Tibial nerve (tissue), 4 donors: Measurements from ENCODE around the gene THY1. TPM values are rescaled to one million over a fixed set of nuclear protein-coding genes. Genes with fewer than 3 reads are reported as not detected.
A peak's percentile ranks its signal among the peaks of the same experiment; 100 is the strongest.
"Not testable (repeated sequence)": the region's sequence is repeated elsewhere in the genome, so short reads cannot be mapped to it uniquely, and the experiment has no call there.

Experiments
- DNase-seq, 2 donors: peaks; one replicate each; pipeline ENCODE4 v3.0.0-alpha.2; 2019; ENCODE audit warnings: low spot score in 2 of 2
- H3K27ac ChIP-seq, 4 donors: fragments of 200-600 bp; sonication (generic) in 3 of 4; one replicate each; pipeline ENCODE4 v1.5.1; 2017 to 2019; ENCODE audit warnings: mild to moderate bottlenecking in 1 of 4
- H3K27me3 ChIP-seq, 2 donors: fragments of 200-600 bp; sonication (generic) in 1 of 2; one replicate each; pipeline versions ENCODE4 v1.5.1 to v1.6.0; 2017 to 2019
- H3K36me3 ChIP-seq, 3 donors: fragments of 200-600 bp; sonication (generic); one replicate each; pipeline ENCODE4 v1.5.1; 2018 to 2019
- H3K4me1 ChIP-seq, 4 donors: fragments of 200-600 bp; sonication (generic) in 3 of 4; one replicate each; pipeline ENCODE4 v1.5.1; 2017 to 2019
- H3K4me3 ChIP-seq, 4 donors: fragments of 200-600 bp; sonication (generic) in 3 of 4; one replicate each; pipeline ENCODE4 v1.5.1; 2017 to 2019; ENCODE audit warnings: mild to moderate bottlenecking in 1 of 4, moderate library complexity in 1 of 4
- H3K9me3 ChIP-seq, 4 donors: fragments of 200-600 bp; sonication (generic) in 3 of 4; one replicate each; pipeline ENCODE4 v1.5.1; 2017 to 2019
- EP300 ChIP-seq, 2 donors: sonication (generic); formaldehyde crosslinking; IDR thresholded peaks; one replicate each; pipeline ENCODE4 v1.6.1; 2017; ENCODE audit warnings: antibody characterized with exemption in 2 of 2, mild to moderate bottlenecking in 1 of 2
- POLR2A ChIP-seq, 2 donors: fragments of 450-650 bp; IDR thresholded peaks; one replicate each; pipeline ENCODE4 v1.6.1; 2017; ENCODE audit warnings: antibody characterized with exemption in 2 of 2, mild to moderate bottlenecking in 2 of 2, moderate library complexity in 2 of 2
- WGBS, 2 donors: methylation state at CpG; one replicate each; pipeline ENCODE4 v1.1.5; 2018; 5-methylcytosine and 5-hydroxymethylcytosine counted together
- total RNA-seq, 4 donors: library from RNA; depleted of rRNA; stranded (reverse); fragments of >200 nt; gene quantifications; one replicate each; pipeline ENCODE4 v1.1.0, GENCODE V29; 2016
- TF ChIP-seq, protein P1 (sequence below), 5 experiments: fragments of 200-600 bp in 3 of 5; fragments of 450-650 bp in 2 of 5; sonication (generic) in 3 of 5; IDR thresholded peaks; one replicate each; pipeline ENCODE4 v1.5.1; 2016 to 2019; ENCODE audit warnings: antibody characterized with exemption in 5 of 5, mild to moderate bottlenecking in 3 of 5, moderate library complexity in 2 of 5

Gene THY1
- total RNA-seq, 4 donors from 2014 or later = 0.63 to 12.9 (median 11.1) TPM; not detected in 1

- whole genome bisulfite sequencing, 2 donors = 81 to 89% methylated on average over 7 of the region's 7 CpGs
- H3K27ac ChIP-seq = no peak overlapping the region
- DNase-seq = no peak
- no peaks in the 10 kb centered on the region for H3K9me3 ChIP-seq
- TF ChIP-seq, protein P1, sequence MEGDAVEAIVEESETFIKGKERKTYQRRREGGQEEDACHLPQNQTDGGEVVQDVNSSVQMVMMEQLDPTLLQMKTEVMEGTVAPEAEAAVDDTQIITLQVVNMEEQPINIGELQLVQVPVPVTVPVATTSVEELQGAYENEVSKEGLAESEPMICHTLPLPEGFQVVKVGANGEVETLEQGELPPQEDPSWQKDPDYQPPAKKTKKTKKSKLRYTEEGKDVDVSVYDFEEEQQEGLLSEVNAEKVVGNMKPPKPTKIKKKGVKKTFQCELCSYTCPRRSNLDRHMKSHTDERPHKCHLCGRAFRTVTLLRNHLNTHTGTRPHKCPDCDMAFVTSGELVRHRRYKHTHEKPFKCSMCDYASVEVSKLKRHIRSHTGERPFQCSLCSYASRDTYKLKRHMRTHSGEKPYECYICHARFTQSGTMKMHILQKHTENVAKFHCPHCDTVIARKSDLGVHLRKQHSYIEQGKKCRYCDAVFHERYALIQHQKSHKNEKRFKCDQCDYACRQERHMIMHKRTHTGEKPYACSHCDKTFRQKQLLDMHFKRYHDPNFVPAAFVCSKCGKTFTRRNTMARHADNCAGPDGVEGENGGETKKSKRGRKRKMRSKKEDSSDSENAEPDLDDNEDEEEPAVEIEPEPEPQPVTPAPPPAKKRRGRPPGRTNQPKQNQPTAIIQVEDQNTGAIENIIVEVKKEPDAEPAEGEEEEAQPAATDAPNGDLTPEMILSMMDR (IDR thresholded peaks at IDR 0.05) = no peak
- TF ChIP-seq EP300 (IDR thresholded peaks at IDR 0.05) = no peak
- no peak for TF ChIP-seq POLR2A (IDR thresholded peaks at IDR 0.05)
- no peaks in the 10 kb centered on the region for H3K27me3 ChIP-seq
- no peaks in the 10 kb centered on the region for H3K36me3 ChIP-seq
- H3K4me3 ChIP-seq = no peak overlapping the region
- no peaks in the 10 kb centered on the region for H3K4me1 ChIP-seq
Observed at GRCh38 chr11:119388103-119388502, 34.9 kb downstream of the THY1 start.

- H3K27ac ChIP-seq = no peak overlapping the region
- H3K27me3 ChIP-seq = no peaks in the 10 kb centered on the region
- DNase-seq = no peak
- H3K4me1 ChIP-seq = peaks cover 0 to 23% (median 3%) of the 10 kb centered on the region in 4 donors
- H3K4me3 ChIP-seq = no peak overlapping the region
- 84 to 85% methylated on average over 2 of the region's 2 CpGs for WGBS, 2 donors
- no peaks in the 10 kb centered on the region for H3K9me3 ChIP-seq
- H3K36me3 ChIP-seq = no peaks in the 10 kb centered on the region
- TF ChIP-seq, protein P1 (IDR thresholded peaks at IDR 0.05) = no peak
- no peak for TF ChIP-seq EP300 (IDR thresholded peaks at IDR 0.05)
- TF ChIP-seq POLR2A (IDR thresholded peaks at IDR 0.05) = no peak
Observed at GRCh38 chr11:119384332-119384731, 38.6 kb downstream of the THY1 start.

DNA sequence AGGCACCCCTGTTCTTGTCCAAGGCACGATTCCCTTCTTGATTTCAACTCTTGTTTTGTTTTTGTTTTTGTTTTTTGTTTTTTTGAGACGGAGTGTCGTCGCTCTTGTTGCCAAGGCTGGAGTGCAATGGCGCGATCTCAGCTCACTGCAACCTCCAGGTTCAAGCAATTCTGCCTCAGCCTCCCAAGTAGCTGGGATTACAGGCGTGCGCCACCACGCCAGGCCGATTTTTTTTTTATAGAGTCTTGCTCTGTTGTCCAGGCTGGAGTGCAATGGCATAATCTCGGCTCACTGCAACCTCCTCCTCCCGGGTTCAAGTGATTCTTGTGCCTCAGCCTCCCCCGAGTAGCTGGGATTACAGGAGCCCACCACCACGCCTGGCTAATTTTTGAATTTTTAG lies 40.5 kb downstream of the THY1 start:
- H3K4me1 ChIP-seq = peaks cover 0 to 24% (median 3%) of the 10 kb centered on the region in 4 donors
- H3K36me3 ChIP-seq, H3K27me3 ChIP-seq, H3K4me3 ChIP-seq, DNase-seq, H3K9me3 ChIP-seq: not testable (repeated sequence)
- H3K27ac ChIP-seq = peak overlapping the region in 1 of 4 donors; percentile 91
- 86 to 90% methylated on average over 14 of the region's 14 CpGs for WGBS, 2 donors

DNA sequence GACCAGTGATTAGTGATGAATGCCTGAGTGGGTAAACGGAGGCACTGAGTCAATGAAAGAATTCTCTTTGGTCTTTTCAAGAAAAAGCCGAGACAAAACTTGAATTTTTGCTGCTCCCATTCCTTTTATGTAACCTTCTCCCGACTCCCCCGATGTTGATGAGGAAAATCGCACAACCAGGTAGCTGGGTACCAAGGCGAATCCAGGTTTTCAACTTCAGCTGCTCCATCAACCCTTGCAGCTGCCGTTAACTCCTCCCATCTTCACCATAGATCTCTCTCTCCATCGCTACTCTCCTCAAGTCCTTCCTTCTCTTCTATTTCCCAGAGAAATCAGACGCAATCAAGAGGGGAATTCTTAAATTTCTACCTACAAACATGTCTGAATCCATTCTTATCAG lies 40.9 kb downstream of the THY1 start:
- no peaks in the 10 kb centered on the region for H3K36me3 ChIP-seq
- TF ChIP-seq POLR2A (IDR thresholded peaks at IDR 0.05) = no peak
- TF ChIP-seq, protein P1 (IDR thresholded peaks at IDR 0.05) = no peak
- TF ChIP-seq EP300 (IDR thresholded peaks at IDR 0.05) = no peak
- 7 to 8% methylated on average over 9 of the region's 9 CpGs for WGBS, 2 donors
- H3K9me3 ChIP-seq = no peaks in the 10 kb centered on the region
- H3K4me1 ChIP-seq = peaks cover 0 to 28% (median 3%) of the 10 kb centered on the region in 4 donors
- peak overlapping the region; percentile 35 to 61 (median 48) for H3K4me3 ChIP-seq
- peak overlapping the region; percentile 10 to 91 (median 38) for H3K27ac ChIP-seq
- no peaks in the 10 kb centered on the region for H3K27me3 ChIP-seq
- DNase-seq = no peak

GRCh38 chr11:119381181-119381988 lies 41.6 kb downstream of the THY1 start, which contains the start of gene USP2:
Gene USP2 (minus strand): TSS chr11:119381690. CDS start chr11:119373480, 8,210 bp downstream.
- TF ChIP-seq POLR2A (IDR thresholded peaks at IDR 0.05) = peak; percentile 57 to 88
- peak; percentile 95 to 99 for TF ChIP-seq EP300 (IDR thresholded peaks at IDR 0.05)
- TF ChIP-seq, protein P1 (IDR thresholded peaks at IDR 0.05) = peak; percentile 77 to 99 (median 98)
- H3K36me3 ChIP-seq = no peaks in the 10 kb centered on the region
- peak within 1 kb of the TSS; percentile 35 to 61 (median 48) for H3K4me3 ChIP-seq
- peak; percentile 94 to 95 for DNase-seq
- 1% methylated on average over 26 to 31 of the region's 54 CpGs for WGBS, 2 donors
- peak within 1 kb of the TSS; percentile 54 to 91 (median 76) for H3K27ac ChIP-seq
- no peaks in the 10 kb centered on the region for H3K9me3 ChIP-seq
- no peaks in the 10 kb centered on the region for H3K27me3 ChIP-seq
- peaks cover 0 to 35% (median 8%) of the 10 kb centered on the region in 4 donors for H3K4me1 ChIP-seq
